ENCODE measurements around the gene RFC5. TPM values are rescaled to one million over a fixed set of nuclear protein-coding genes. Genes with fewer than 3 reads are reported as not detected.

Gene RFC5
- total RNA-seq, 1 experiment from 2014 or later = 100 TPM

GRCh38 chr12:117986705-117987469 is 29.6 kb upstream of the RFC5 start:
- Histone ChIP-seq H3K9me2 (replicated peaks; ENCODE audit: low read length) (no peaks in the 10 kb centered on the region), H3K4me3 (ENCODE audit: low read length) (peak overlapping the region; percentile 14; the same call in 1 of the 2 replicates), H3K79me2 (ENCODE audit: low read length) (no peaks in the 10 kb centered on the region), H3K4me2 (ENCODE audit: low read length) (peak overlapping the region; percentile 55), H3K27ac (ENCODE audit: low read length) (peak overlapping the region; percentile 91), H3K4me1 (ENCODE audit: insufficient read depth, low read length) (peaks cover 36% of the 10 kb centered on the region), H2AFZ (ENCODE audit: low read length) (peak overlapping the region; percentile 8; the same call in 1 of the 2 replicates), H3K27me3 (ENCODE audit: low read length) (no peaks in the 10 kb centered on the region), H3K36me3 (ENCODE audit: low read depth, low read length) (no peaks in the 10 kb centered on the region), H3F3A (ENCODE audit: low read length, unreplicated experiment) (peaks cover 5% of the 10 kb centered on the region), H3K9ac (ENCODE audit: low read length) (peak overlapping the region; percentile 50), H4K20me1 (ENCODE audit: low read length) (no peaks in the 10 kb centered on the region), H3K9me3 (ENCODE audit: low read length) (no peaks in the 10 kb centered on the region)
- ChIA-PET POLR2A (ENCODE audit: unreplicated experiment) (interaction anchor here (0.6 to 0.7 kb wide), 3 partner anchors 70 to 644 kb away, joined by 22 to 29 read pairs (median 27); no protein-coding TSS in a partner anchor), CTCF (interaction anchor here (0.7 kb wide), 1 partner anchor 137 kb away, joined by 17 read pairs; no protein-coding TSS in a partner anchor)
- peak; percentile 94 for DNase-seq
- intact Hi-C loops (cut with micrococcal nuclease) = loop anchor here (2.0 kb wide), 3 partner anchors 18 to 34 kb away; partner anchors contain the start of genes KSR2 and RFC5
- BruUV-seq (replicated peaks) = no TSS peak
- TF ChIP-seq, protein P1, sequence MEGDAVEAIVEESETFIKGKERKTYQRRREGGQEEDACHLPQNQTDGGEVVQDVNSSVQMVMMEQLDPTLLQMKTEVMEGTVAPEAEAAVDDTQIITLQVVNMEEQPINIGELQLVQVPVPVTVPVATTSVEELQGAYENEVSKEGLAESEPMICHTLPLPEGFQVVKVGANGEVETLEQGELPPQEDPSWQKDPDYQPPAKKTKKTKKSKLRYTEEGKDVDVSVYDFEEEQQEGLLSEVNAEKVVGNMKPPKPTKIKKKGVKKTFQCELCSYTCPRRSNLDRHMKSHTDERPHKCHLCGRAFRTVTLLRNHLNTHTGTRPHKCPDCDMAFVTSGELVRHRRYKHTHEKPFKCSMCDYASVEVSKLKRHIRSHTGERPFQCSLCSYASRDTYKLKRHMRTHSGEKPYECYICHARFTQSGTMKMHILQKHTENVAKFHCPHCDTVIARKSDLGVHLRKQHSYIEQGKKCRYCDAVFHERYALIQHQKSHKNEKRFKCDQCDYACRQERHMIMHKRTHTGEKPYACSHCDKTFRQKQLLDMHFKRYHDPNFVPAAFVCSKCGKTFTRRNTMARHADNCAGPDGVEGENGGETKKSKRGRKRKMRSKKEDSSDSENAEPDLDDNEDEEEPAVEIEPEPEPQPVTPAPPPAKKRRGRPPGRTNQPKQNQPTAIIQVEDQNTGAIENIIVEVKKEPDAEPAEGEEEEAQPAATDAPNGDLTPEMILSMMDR (conservative IDR thresholded peaks at IDR 0.05; ENCODE audit: low read depth, low read length) = no peak
- TF ChIP-seq EZH2phosphoT487 (IDR thresholded peaks at IDR 0.05; ENCODE audit: borderline replicate concordance, low read length) = no peak
- TF ChIP-seq EZH2 (IDR thresholded peaks at IDR 0.05; ENCODE audit: low read length, unreplicated experiment) = no peak
- peak; percentile 81 for ATAC-seq

GRCh38 chr12:117994551-117995438 is 21.7 kb upstream of the RFC5 start:
- Histone ChIP-seq H3K4me2 (ENCODE audit: low read length) (no peak overlapping the region), H3K27me3 (ENCODE audit: low read length) (no peaks in the 10 kb centered on the region), H4K20me1 (ENCODE audit: low read length) (no peaks in the 10 kb centered on the region), H3K4me3 (ENCODE audit: low read length) (no peak overlapping the region), H3K36me3 (ENCODE audit: low read depth, low read length) (no peaks in the 10 kb centered on the region), H3K9ac (ENCODE audit: low read length) (no peak overlapping the region), H3K4me1 (ENCODE audit: insufficient read depth, low read length) (no peaks in the 10 kb centered on the region), H3F3A (ENCODE audit: low read length, unreplicated experiment) (no peaks in the 10 kb centered on the region), H3K27ac (ENCODE audit: low read length) (no peak overlapping the region), H3K9me3 (ENCODE audit: low read length) (no peaks in the 10 kb centered on the region), H3K9me2 (replicated peaks; ENCODE audit: low read length) (no peaks in the 10 kb centered on the region), H2AFZ (ENCODE audit: low read length) (no peak overlapping the region), H3K79me2 (ENCODE audit: low read length) (no peaks in the 10 kb centered on the region)
- TF ChIP-seq EZH2 (IDR thresholded peaks at IDR 0.05; ENCODE audit: low read length, unreplicated experiment) (no peak), EZH2phosphoT487 (IDR thresholded peaks at IDR 0.05; ENCODE audit: borderline replicate concordance, low read length) (no peak)
- TF ChIP-seq, protein P1 (conservative IDR thresholded peaks at IDR 0.05; ENCODE audit: low read depth, low read length) = no peak
- BruUV-seq (replicated peaks) = no TSS peak
- intact Hi-C loops (cut with micrococcal nuclease) = no loop called here
- DNase-seq = no peak
- POLR2A ChIA-PET (ENCODE audit: unreplicated experiment) = no interaction called here
- no peak for ATAC-seq
- CTCF ChIA-PET = no interaction called here

Data from PC-3 (cell line).